NK-92 (cell line): ENCODE data around the gene NXN.
"Not testable (repeated sequence)": the region's sequence is repeated elsewhere in the genome, so short reads cannot be mapped to it uniquely, and the experiment has no call there.

ENCODE experiments used
- DNase-seq: peaks from one replicate; lab custom pipeline; 2025; ENCODE audit not compliant: unreplicated experiment; lab: John Stamatoyannopoulos, UW

The NXN gene

GRCh38 chr17:923633-924032 lies 55.9 kb downstream of the NXN start:
- DNase-seq: no peak

GRCh38 chr17:921161-921560 lies 58.4 kb downstream of the NXN start:
- DNase-seq: no peak

- no peak for DNase-seq
Observed at GRCh38 chr17:920190-920589, 59.4 kb downstream of the NXN start.

GRCh38 chr17:917941-918740 lies 61.4 kb downstream of the NXN start:
- no peak for DNase-seq

DNA sequence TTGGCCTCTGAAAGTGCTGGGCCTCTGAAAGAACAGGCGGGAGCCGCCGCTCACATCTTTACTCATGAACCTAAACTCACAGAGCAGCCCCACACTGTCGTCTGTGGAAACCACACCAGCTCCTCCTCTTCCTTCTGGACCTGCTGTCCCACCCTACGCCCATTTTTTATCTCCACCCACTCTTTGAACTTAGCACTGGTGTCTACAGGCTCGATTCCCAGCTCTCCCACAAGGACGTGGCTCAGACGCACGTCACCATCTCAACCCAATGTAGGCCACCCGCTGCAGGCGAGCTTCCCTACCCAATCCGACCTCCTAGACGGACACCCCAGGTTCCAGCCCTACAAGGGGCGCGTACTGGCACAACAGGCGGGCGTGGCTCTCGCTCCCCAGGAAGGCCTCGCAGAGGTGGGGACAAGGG lies 62.2 kb downstream of the NXN start:
- no peak for DNase-seq

DNA sequence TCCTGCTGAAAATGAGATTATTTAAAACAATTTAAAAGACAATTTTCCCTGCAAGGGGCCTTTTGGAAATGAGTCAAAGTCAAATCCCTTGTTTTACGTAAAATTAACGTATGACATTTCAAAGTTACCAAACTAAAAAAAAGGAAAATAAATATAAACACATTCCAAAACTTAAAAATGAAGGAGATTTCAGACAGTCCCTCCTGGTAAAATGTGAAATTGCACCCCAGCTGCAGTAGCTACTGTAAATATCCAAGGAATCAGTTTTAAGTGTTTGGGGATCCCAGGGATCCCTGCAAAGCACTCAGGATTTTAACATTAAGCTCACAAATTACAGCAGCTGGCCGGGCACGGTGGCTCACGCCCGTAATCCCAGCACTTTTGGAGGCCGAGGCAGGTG lies 63.3 kb downstream of the NXN start:
- no peak for DNase-seq

DNA sequence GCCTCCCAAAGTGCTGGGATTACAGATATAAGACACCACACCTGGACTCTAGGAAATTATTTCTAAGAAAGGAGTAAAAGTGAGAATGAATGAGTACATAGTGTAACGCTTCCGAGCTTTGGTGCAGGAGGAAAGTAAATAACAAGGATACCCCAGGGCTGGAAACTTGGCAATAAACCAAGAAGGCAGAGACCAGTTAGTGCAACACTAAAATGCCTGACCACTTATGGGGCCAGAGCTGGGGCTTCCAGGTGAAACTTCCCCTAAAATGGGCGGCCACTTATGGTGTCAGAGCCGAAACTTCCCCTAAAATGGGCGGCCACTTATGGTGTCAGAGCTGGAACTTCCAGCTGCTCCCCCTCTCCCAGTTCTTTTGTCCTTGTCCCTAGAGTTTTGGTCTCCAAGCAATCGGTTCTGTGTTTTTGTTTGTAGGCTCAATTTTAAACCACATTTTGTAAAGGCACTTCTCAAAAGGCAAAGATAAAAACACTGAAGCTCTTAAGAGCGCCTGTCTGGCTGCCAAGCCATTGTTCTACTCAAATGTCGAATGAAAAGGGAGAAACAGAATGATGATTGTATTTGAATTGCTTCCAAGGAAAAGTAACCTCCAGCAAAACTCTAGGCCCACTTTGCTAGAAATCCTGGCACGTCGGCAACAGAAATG lies 63.9 kb downstream of the NXN start:
- no peak for DNase-seq

GRCh38 chr17:914561-914960 lies 65.0 kb downstream of the NXN start:
- DNase-seq: no peak

- no peak for DNase-seq
Observed at GRCh38 chr17:913207-913606, 66.4 kb downstream of the NXN start.

DNA sequence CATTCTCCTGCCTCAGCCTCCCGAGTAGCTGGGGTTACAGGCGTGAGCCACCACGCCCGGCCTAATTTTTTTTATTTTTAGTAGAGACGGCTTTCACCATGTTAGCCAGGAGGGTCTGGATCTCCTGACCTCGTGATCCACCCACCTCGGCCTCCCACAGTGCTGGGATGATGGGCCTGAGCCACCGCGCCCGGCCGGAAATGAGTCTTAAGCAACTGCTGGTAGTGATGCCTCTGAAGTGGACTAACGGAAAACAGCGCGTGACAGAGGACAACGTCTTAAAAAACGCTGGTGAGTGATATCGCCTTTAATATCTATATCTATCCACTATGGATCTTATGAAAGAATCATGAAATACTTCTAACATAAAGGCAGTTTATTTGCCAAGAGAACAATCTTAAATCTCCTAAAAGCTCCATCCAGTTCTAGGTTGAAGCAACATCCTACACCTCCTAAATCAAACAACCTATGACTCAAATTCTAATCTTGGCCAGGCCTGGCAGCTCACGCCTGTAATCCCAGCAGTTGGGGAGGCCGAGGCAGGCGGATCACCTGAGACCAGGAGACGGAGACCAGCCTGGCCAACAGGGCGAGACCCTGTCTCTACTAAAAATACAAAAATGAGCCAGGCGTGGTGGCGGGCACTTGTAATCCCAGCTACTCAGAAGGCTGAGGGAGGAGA lies 69.8 kb downstream of the NXN start:
- no peak for DNase-seq

- DNase-seq: no peak
Observed at GRCh38 chr17:907725-908124, 71.9 kb downstream of the NXN start.

DNA sequence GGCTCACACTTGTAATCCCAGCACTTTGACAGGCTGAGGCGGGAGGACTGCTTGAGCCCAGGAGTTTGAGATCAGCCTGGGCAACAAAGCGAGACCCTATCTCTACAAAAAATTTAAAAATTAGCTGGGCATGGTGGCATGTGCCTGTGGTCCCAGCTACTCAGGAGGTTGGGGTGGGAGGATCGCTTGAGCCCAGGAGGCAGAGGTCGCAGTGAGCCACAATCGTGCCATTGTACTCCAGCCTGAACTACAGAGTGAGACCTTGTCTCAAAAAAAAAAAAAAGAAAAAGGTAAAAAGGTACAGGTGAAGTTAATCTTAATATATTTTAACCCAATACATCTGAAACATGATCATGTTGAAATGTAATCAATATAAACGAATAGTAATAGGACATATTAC lies 73.9 kb downstream of the NXN start:
- not testable (repeated sequence) for DNase-seq

DNA sequence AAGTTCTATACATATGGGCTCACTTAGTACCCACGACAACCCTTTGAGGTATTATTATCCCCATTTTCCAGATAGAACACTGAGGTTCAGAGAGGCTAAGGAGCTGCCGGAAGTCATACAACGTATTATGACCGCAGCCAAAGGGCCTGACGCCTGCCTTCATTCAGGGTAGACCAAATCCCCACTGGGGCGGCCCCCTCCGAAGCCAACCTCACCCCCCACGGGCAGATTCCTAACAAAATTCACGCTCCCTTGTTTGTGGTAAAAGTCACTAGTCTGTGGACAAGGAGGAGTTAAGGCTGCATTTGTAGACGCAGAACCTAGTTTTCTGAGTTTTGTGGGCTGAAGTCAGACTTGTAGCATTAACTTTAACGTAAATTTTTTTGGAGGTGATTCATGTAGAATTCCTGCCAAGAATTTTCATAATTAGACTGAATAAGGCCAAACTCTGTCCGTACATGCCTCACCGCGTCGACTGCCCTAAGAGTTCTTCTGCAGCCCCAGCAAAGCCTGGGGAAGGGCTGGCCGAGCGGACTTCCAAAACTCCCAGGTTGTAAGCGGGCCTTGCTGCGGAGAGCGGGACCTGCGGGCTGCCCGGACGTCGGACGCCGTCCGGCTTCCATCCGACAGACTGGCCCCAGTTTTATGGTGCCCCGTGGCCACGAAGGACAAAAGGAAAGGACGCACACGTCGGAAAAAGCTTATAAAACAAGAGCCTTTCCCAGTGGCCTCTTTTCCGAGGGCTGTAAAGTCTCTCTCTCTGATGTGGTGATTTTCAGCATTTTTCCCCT lies 75.7 kb downstream of the NXN start:
- DNase-seq: no peak

DNA sequence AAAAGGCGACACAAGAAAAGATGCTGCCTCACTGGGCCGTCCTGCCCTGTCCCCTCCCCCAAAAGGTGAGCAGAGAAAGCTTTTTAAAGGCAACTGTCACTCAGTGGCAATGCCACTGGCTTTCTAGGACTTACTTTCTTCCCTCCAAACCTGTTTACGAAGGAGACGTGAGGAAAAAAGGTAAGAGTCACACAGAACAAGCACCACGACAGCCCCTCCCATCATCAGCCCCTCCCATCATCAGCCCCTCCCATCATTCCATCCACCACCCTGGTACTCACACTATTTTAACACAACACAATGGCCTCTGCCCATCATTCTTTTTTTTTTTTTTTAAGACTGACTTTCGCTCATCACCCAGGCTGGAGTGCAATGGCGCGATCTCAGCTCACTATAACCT lies 77.1 kb downstream of the NXN start:
- no peak for DNase-seq

DNA sequence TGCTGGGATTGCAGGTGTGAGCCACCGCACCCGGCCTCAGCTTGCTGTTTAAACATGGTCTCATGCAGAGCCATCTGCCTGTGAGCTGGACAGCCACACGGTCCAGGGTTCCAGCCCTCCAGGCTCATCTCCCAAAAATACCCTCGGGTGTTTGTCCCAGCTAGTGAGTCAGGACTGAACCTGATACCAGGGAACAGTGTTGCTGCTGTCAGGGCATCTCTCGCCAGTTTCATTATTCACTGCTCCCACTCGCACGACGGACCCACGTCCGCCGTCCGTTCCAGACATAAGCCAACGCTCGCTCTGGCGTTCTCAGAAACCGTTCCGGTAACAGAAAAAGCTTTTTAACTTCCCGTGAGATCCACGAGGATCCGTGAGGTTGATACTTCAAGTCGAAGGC lies 77.6 kb downstream of the NXN start:
- DNase-seq: no peak

- DNase-seq: no peak
Observed at GRCh38 chr17:901191-901950, 78.2 kb downstream of the NXN start.

- no peak for DNase-seq
Observed at GRCh38 chr17:900336-900934, 79.1 kb downstream of the NXN start.

- no peak for DNase-seq
Observed at GRCh38 chr17:897970-898619, 81.5 kb downstream of the NXN start.

DNA sequence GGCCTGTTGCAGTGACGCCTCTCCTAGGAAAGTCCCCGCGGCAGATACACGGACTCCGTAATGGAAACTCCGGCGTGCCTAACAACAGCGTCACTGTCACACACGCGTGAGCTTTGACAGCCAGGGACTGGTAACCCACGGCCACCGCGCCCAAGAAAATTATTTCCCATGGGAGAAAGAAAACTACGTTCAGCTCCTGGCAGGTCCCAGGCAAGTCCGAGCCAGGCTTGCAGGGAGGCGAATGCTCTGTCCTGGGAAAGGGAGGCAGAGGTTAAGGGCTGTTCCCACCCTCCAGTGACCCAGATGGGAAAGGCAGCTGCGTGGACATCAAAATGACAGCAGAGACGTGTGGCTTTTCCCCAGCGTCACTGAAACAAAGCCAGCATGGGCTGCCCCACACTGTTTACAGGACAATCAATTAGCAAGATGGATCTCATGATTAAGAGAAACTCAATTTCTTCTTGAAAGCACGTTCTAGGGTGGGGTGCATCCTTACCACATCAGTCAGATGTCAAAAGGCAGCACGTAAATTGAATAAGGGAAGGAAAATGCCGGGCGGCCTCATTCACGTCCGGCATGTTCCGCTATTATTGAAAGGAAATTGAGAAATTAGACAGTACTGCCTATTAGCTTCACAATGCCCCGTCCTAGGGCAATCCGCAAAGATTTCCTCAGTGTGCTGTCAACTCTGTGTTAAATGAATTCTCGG lies 82.5 kb downstream of the NXN start:
- DNase-seq: no peak
